K562 (cell line): ENCODE results near the gene GIMAP8. TPM values are rescaled to one million over a fixed set of nuclear protein-coding genes. Genes with fewer than 3 reads are reported as not detected.
A peak's percentile ranks its signal among the peaks of the same experiment; 100 is the strongest.

Experiments used
- CCAR2 ChIP-seq: fragments of 200-400 bp; formaldehyde crosslinking; IDR thresholded peaks from 2 replicates; pipeline ENCODE4 v1.6.1; 2017; ENCODE audit warnings: mild to moderate bottlenecking, low read depth, low read length
- CREBBP ChIP-seq: IDR thresholded peaks from one replicate; pipeline ENCODE4 v1.6.1; 2012; ENCODE audit warnings: low read depth, mild to moderate bottlenecking, control low read depth, inconsistent platforms, low read length
- FIP1L1 ChIP-seq: fragments of 200-400 bp; formaldehyde crosslinking; IDR thresholded peaks from 2 replicates; pipeline ENCODE4 v1.6.1; 2018; ENCODE audit warnings: mild to moderate bottlenecking, low read depth, low read length; ENCODE audit not compliant: poor library complexity, severe bottlenecking
- FOXM1 ChIP-seq, 2 experiments: fragments of 450-650 bp in 1 of 2; sonication (generic) in 1 of 2; formaldehyde crosslinking in 1 of 2; IDR thresholded peaks; 2 replicates each; pipeline versions ENCODE4 v1.6.1 to v1.9.0; 2017 to 2022; ENCODE audit warnings: low read depth in 2 of 2, mild to moderate bottlenecking in 2 of 2, missing genetic modification reagents in 1 of 2, moderate library complexity in 1 of 2
- GTF2A2 ChIP-seq: IDR thresholded peaks from 2 replicates; pipeline ENCODE4 v1.6.1; 2016; ENCODE audit warnings: mild to moderate bottlenecking, missing genetic modification characterization, missing compliant biosample characterization
- HBP1 ChIP-seq: fragments of 450-650 bp; formaldehyde crosslinking; IDR thresholded peaks from 2 replicates; pipeline ENCODE4 v1.4.0; 2022; ENCODE audit warnings: missing genetic modification characterization
- ILK ChIP-seq: fragments of 450-650 bp; IDR thresholded peaks from 2 replicates; pipeline ENCODE4 v1.6.1; 2016; ENCODE audit warnings: missing genetic modification characterization, low read depth, mild to moderate bottlenecking, missing compliant biosample characterization, moderate library complexity, borderline replicate concordance
- MBD1 ChIP-seq: fragments of 250-450 bp; sonication (Bioruptor Pico); IDR thresholded peaks from 2 replicates; pipeline ENCODE4 v1.8.0; 2022; ENCODE audit warnings: inconsistent platforms
- MTA2 ChIP-seq: fragments of 450-650 bp; IDR thresholded peaks from 2 replicates; pipeline ENCODE4 v1.6.1; 2016; ENCODE audit warnings: low read depth
- NFE2L1 ChIP-seq: fragments of 450-650 bp; IDR thresholded peaks from 2 replicates; pipeline ENCODE4 v1.6.1; 2016; ENCODE audit warnings: missing genetic modification characterization, low read depth, mild to moderate bottlenecking, missing compliant biosample characterization, moderate library complexity, borderline replicate concordance
- SMAD4 ChIP-seq: fragments of 250-450 bp; sonication (Bioruptor Pico); conservative IDR thresholded peaks from 2 replicates; pipeline ENCODE4 v1.8.0; 2021; ENCODE audit warnings: inconsistent platforms, mild to moderate bottlenecking, moderate library complexity
- SMARCA5 ChIP-seq: fragments of 450-650 bp; IDR thresholded peaks from 2 replicates; pipeline ENCODE4 v1.6.1; 2016
- SRSF7 ChIP-seq: fragments of 200-400 bp; formaldehyde crosslinking; optimal IDR thresholded peaks from 2 replicates; pipeline ENCODE3; 2017; ENCODE audit warnings: mild to moderate bottlenecking, low read depth, low read length
- ZNF12 ChIP-seq: sonication (generic); formaldehyde crosslinking; IDR thresholded peaks from 2 replicates; pipeline ENCODE4 v1.4.0; 2020; ENCODE audit warnings: mild to moderate bottlenecking, missing genetic modification reagents
- ZNF124 ChIP-seq: sonication (generic); formaldehyde crosslinking; IDR thresholded peaks from 2 replicates; pipeline ENCODE4 v1.8.1; 2022; ENCODE audit warnings: missing genetic modification reagents
- ZNF511 ChIP-seq: sonication (generic); formaldehyde crosslinking; IDR thresholded peaks from 2 replicates; pipeline ENCODE4 v1.8.0; 2022; ENCODE audit warnings: mild to moderate bottlenecking, missing genetic modification reagents
- polyA plus RNA-seq, 8 experiments: library from polyadenylated mRNA; depleted of rRNA in 4 of 8; stranded (reverse) in 5 of 8; unstranded in 3 of 8; fragments of >200 nt; fragmentation: Nextera tagmentation in 2 of 8; fragmentation: Illumina TruSeq in 1 of 8; extraction: Ambion mirVana in 2 of 8; extraction: Trizol in 1 of 8; gene quantifications; 2 replicates each; pipeline versions ENCODE4 v1.2.1 to v1.2.3, GENCODE V29; 2011 to 2014; ENCODE audit warnings: inconsistent platforms in 1 of 8, missing spikeins in 1 of 8
- total RNA-seq, 7 experiments: library from RNA; depleted of rRNA in 6 of 7; stranded (reverse); fragments of >200 nt in 6 of 7; fragmentation: Illumina TruSeq in 2 of 7; extraction: Trizol in 2 of 7; gene quantifications; 2 replicates each; pipeline versions ENCODE4 v1.2.1 to v1.2.3, GENCODE V29; 2011 to 2021; ENCODE audit warnings: low replicate concordance in 1 of 7
- TF ChIP-seq, protein P1 (sequence below): sonication (generic); formaldehyde crosslinking; IDR thresholded peaks from 2 replicates; pipeline ENCODE4 v1.8.1; 2023; ENCODE audit warnings: mild to moderate bottlenecking, missing genetic modification reagents
- TF ChIP-seq, protein P2 (sequence below): sonication (generic); formaldehyde crosslinking; IDR thresholded peaks from 2 replicates; pipeline ENCODE4 v1.8.0; 2022; ENCODE audit warnings: mild to moderate bottlenecking, missing genetic modification reagents

Gene GIMAP8
- total and polyA plus RNA-seq, 9 of the 15 experiments (the other 6 are each of a cell fraction or from before 2014, with no cell fraction given): not detected

DNA sequence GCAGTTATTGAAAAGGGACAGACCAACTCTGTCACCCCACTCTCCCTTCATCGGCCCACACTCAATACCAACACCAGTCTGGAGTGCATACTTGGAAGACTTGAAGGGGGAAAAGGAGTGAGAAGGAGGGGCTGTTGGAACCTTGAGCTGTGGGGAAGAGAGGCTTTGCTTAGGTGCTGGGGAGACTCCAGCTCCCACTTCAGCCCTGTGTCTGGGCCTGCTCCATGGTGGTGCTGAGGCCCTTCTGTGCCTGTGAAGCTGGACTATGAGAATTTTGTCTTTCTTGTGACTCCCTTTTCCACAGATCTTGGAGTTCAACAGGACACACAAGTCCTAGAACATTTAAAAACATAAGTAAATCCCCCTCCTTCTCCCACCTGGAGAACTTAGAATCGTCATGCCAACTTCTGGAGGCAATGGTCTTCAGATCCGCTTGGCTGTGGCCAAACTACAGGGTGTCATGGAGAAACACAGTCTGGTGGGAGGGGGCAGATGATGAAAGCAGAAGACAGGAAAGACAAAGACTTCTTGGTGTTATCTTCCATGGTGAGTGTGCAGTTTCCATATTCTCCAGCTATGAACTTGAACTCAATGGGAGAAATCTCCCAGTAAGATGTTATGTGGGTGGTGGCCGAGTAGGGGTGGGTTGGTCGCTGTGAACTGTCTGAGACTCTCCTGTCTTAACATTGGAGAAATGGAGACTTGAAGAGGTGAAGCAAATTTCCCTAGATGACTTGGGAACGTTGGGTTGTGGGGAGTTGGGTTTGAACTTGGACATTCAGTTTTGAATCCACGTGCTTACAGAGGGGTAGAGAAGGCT, 18.4 kb upstream of the GIMAP8 start (continued):
- TF ChIP-seq HBP1 (CRISPR knock-in tag): peak; percentile 5; the same call in 1 of the 2 replicates
- no peak for TF ChIP-seq FIP1L1
- TF ChIP-seq MBD1 (CRISPR knock-in tag): no peak
- no peak for TF ChIP-seq ILK (tag)
- TF ChIP-seq CREBBP: no peak
- no peak for TF ChIP-seq SRSF7
- TF ChIP-seq MTA2: no peak
- TF ChIP-seq SMAD4: peak; percentile 84
- TF ChIP-seq, protein P1, sequence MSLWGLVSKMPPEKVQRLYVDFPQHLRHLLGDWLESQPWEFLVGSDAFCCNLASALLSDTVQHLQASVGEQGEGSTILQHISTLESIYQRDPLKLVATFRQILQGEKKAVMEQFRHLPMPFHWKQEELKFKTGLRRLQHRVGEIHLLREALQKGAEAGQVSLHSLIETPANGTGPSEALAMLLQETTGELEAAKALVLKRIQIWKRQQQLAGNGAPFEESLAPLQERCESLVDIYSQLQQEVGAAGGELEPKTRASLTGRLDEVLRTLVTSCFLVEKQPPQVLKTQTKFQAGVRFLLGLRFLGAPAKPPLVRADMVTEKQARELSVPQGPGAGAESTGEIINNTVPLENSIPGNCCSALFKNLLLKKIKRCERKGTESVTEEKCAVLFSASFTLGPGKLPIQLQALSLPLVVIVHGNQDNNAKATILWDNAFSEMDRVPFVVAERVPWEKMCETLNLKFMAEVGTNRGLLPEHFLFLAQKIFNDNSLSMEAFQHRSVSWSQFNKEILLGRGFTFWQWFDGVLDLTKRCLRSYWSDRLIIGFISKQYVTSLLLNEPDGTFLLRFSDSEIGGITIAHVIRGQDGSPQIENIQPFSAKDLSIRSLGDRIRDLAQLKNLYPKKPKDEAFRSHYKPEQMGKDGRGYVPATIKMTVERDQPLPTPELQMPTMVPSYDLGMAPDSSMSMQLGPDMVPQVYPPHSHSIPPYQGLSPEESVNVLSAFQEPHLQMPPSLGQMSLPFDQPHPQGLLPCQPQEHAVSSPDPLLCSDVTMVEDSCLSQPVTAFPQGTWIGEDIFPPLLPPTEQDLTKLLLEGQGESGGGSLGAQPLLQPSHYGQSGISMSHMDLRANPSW (CRISPR knock-in tag): no peak
- TF ChIP-seq SMARCA5: no peak
- TF ChIP-seq, protein P2, sequence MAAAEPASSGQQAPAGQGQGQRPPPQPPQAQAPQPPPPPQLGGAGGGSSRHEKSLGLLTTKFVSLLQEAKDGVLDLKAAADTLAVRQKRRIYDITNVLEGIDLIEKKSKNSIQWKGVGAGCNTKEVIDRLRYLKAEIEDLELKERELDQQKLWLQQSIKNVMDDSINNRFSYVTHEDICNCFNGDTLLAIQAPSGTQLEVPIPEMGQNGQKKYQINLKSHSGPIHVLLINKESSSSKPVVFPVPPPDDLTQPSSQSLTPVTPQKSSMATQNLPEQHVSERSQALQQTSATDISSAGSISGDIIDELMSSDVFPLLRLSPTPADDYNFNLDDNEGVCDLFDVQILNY: no peak
- no peak for TF ChIP-seq CCAR2
- TF ChIP-seq NFE2L1 (tag): peak; percentile 19; the same call in 1 of the 2 replicates
- TF ChIP-seq ZNF12 (CRISPR knock-in tag): no peak
- TF ChIP-seq FOXM1 (IDR thresholded peaks at IDR 0.05; ENCODE audit: low read depth): no peak
- TF ChIP-seq FOXM1 (CRISPR knock-in tag; IDR thresholded peaks at IDR 0.05; ENCODE audit: low read depth): no peak
- TF ChIP-seq ZNF124: no peak
- TF ChIP-seq ZNF511: no peak
- TF ChIP-seq GTF2A2 (tag): 0 out of 2 replicates have a peak, but pooled peaks have one; percentile 72
